ENCODE data around the gene TRIM17. TPM values are rescaled to one million over a fixed set of nuclear protein-coding genes. Genes with fewer than 3 reads are reported as not detected.

The TRIM17 gene
- total RNA-seq, 1 experiment from 2014 or later, result not detected

DNA sequence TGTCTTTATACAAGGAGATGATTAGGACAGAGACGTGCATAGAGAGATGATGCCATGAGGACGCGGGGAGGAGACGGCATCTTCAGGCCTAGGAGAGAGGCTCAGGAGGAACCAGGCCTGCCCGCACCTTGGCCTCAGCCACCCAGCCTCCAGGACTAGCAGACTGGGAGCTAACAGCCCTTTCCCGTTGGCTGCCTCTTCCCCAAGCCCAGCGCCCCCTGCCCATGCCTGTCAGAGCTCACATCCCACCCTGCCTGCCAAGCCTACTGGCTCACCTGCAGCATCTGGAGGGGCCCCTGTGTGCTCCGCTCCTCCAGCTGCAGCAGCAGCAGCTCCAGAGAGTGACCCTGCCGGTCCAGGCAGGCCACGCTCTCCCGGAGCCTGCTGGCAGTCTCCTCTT is 6.0 kb downstream of the TRIM17 start:
- no TSS peak for BruUV-seq (replicated peaks)
- POLR2A ChIA-PET, result no interaction called here
- H3K79me2 ChIP-seq (ENCODE audit: insufficient read depth, low read length), result peaks cover 9% of the 10 kb centered on the region
- no peaks in the 10 kb centered on the region; a peak in 1 of 4 replicates for H3K36me3 ChIP-seq (ENCODE audit: control insufficient read depth in 1 of 2, insufficient read depth in 2 of 2, low read length in 2 of 2)
- intact Hi-C loops (cut with micrococcal nuclease), result no loop called here
- H3K4me2 ChIP-seq (ENCODE audit: low read length), result no peak overlapping the region
- H3K4me1 ChIP-seq (ENCODE audit: control insufficient read depth in 1 of 2, insufficient read depth in 2 of 2, low read length in 2 of 2), result peaks cover 5 to 12% of the 10 kb centered on the region in 2 experiments
- no peaks in the 10 kb centered on the region for H4K20me1 ChIP-seq (ENCODE audit: insufficient read depth)
- no peaks in the 10 kb centered on the region for H3K9me2 ChIP-seq (ENCODE audit: insufficient read depth)
- H3K9me3 ChIP-seq (ENCODE audit: control insufficient read depth in 1 of 2, insufficient read depth in 1 of 2, low read depth in 1 of 2, low read length in 2 of 2), result no peaks in the 10 kb centered on the region
- ATAC-seq, result no peak
- no peak overlapping the region for H3K9ac ChIP-seq (ENCODE audit: low read length)
- no peaks in the 10 kb centered on the region for H3K27me3 ChIP-seq (ENCODE audit: insufficient read depth, low read length)
- CTCF ChIA-PET, result no interaction called here
- TF ChIP-seq SIN3A (IDR thresholded peaks at IDR 0.05; ENCODE audit: low read depth) (no peak), FOSL1 (IDR thresholded peaks at IDR 0.05; ENCODE audit: low read depth) (no peak), JUND (IDR thresholded peaks at IDR 0.05) (no peak)
- no peak overlapping the region for H2AFZ ChIP-seq (ENCODE audit: low read depth, low read length, poor library complexity, severe bottlenecking)
- no peak for DNase-seq (ENCODE audit: low read depth, low spot score)
- RAD21 ChIA-PET (ENCODE audit: low non-redundant PET in 1 of 2, low total read pairs in 2 of 2, uncharacterized antibody in 2 of 2, unreplicated experiment in 2 of 2), result no interaction called here
- no peak overlapping the region for H3K4me3 ChIP-seq (replicated peaks in 1 of 2; ENCODE audit: low read depth in 1 of 2, low read length in 2 of 2)
- H3K27ac ChIP-seq (ENCODE audit: low read depth, low read length), result no peak overlapping the region

DNA sequence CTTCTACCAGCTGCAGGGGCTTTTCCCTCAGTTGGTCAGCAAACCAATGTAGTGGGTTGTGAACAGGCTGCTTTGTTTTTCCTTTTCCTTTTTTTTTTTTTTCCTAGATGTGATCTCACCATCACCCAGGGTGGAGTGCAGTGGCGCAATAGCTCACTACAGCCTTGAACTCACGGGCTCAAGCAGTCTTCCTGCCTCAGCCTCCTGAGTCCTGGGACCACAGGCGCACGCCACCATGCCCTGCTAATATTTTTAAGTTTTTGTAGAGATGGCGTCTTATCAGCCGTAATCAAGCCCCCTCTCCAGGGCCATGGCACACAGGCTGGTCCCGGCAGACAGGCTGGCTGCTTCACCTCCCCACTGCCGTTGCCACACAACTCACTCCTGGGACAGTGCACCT is 6.6 kb downstream of the TRIM17 start:
- TF ChIP-seq TCF7L2 (IDR thresholded peaks at IDR 0.05; ENCODE audit: borderline replicate concordance, extremely low read depth, insufficient read depth, insufficient read length) (no peak), EZH2 (IDR thresholded peaks at IDR 0.05) (no peak), CEBPB (IDR thresholded peaks at IDR 0.05; ENCODE audit: low read depth) (no peak), ELF1 (IDR thresholded peaks at IDR 0.05; ENCODE audit: borderline replicate concordance, low read depth) (no peak), ZNF274 (IDR thresholded peaks at IDR 0.05; ENCODE audit: low read depth, low read length) (no peak), RAD21 (IDR thresholded peaks at IDR 0.05; ENCODE audit: low read depth) (no peak), EZH2phosphoT487 (IDR thresholded peaks at IDR 0.05; ENCODE audit: borderline replicate concordance) (no peak), FOSL1 (IDR thresholded peaks at IDR 0.05; ENCODE audit: low read depth) (no peak), JUND (IDR thresholded peaks at IDR 0.05) (no peak), SIN3A (IDR thresholded peaks at IDR 0.05; ENCODE audit: low read depth) (no peak), SP1 (IDR thresholded peaks at IDR 0.05; ENCODE audit: low read depth) (no peak), POLR2A (IDR thresholded peaks at IDR 0.05; ENCODE audit: borderline replicate concordance, extremely low read depth, insufficient read depth, insufficient read length) (no peak), YY1 (IDR thresholded peaks at IDR 0.05; ENCODE audit: extremely low read depth, insufficient replicate concordance, low read depth, low read length) (no peak), EGR1 (IDR thresholded peaks at IDR 0.05; ENCODE audit: low read depth) (no peak), CBX3 (IDR thresholded peaks at IDR 0.05; ENCODE audit: low read depth) (no peak), SRF (IDR thresholded peaks at IDR 0.05; ENCODE audit: low read depth) (no peak)
- TF ChIP-seq, protein P1, sequence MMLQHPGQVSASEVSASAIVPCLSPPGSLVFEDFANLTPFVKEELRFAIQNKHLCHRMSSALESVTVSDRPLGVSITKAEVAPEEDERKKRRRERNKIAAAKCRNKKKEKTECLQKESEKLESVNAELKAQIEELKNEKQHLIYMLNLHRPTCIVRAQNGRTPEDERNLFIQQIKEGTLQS (IDR thresholded peaks at IDR 0.05), result no peak
- TF ChIP-seq, protein P2, sequence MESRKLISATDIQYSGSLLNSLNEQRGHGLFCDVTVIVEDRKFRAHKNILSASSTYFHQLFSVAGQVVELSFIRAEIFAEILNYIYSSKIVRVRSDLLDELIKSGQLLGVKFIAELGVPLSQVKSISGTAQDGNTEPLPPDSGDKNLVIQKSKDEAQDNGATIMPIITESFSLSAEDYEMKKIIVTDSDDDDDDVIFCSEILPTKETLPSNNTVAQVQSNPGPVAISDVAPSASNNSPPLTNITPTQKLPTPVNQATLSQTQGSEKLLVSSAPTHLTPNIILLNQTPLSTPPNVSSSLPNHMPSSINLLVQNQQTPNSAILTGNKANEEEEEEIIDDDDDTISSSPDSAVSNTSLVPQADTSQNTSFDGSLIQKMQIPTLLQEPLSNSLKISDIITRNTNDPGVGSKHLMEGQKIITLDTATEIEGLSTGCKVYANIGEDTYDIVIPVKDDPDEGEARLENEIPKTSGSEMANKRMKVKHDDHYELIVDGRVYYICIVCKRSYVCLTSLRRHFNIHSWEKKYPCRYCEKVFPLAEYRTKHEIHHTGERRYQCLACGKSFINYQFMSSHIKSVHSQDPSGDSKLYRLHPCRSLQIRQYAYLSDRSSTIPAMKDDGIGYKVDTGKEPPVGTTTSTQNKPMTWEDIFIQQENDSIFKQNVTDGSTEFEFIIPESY (IDR thresholded peaks at IDR 0.05; ENCODE audit: extremely low read depth, insufficient replicate concordance, low read length), result no peak
- Histone ChIP-seq H2AFZ (ENCODE audit: low read depth, low read length, poor library complexity, severe bottlenecking) (no peak overlapping the region), H3K9me3 (ENCODE audit: control insufficient read depth in 1 of 2, insufficient read depth in 1 of 2, low read depth in 1 of 2, low read length in 2 of 2) (no peaks in the 10 kb centered on the region), H3K4me1 (ENCODE audit: control insufficient read depth in 1 of 2, insufficient read depth in 2 of 2, low read length in 2 of 2) (peaks cover 7 to 18% of the 10 kb centered on the region in 2 experiments), H3K27me3 (ENCODE audit: insufficient read depth, low read length) (no peaks in the 10 kb centered on the region), H3K4me3 (replicated peaks in 1 of 2; ENCODE audit: low read depth in 1 of 2, low read length in 2 of 2) (no peak overlapping the region), H3K36me3 (ENCODE audit: control insufficient read depth in 1 of 2, insufficient read depth in 2 of 2, low read length in 2 of 2) (peaks cover 0 to 2% of the 10 kb centered on the region in 2 experiments; a peak in 2 of 4 replicates), H3K9ac (ENCODE audit: low read length) (no peak overlapping the region), H3K79me2 (ENCODE audit: insufficient read depth, low read length) (peaks cover 16% of the 10 kb centered on the region), H4K20me1 (ENCODE audit: insufficient read depth) (no peaks in the 10 kb centered on the region), H3K9me2 (ENCODE audit: insufficient read depth) (no peaks in the 10 kb centered on the region), H3K4me2 (ENCODE audit: low read length) (no peak overlapping the region), H3K27ac (ENCODE audit: low read depth, low read length) (no peak overlapping the region)
- intact Hi-C loops (cut with micrococcal nuclease), result no loop called here
- no peak for DNase-seq (ENCODE audit: low read depth, low spot score)
- no TSS peak for BruUV-seq (replicated peaks)
- RAD21 ChIA-PET (ENCODE audit: low non-redundant PET in 1 of 2, low total read pairs in 2 of 2, uncharacterized antibody in 2 of 2, unreplicated experiment in 2 of 2), result no interaction called here
- CTCF ChIA-PET, result no interaction called here
- POLR2A ChIA-PET, result no interaction called here
- ATAC-seq, result no peak

All from HCT116 (cell line).